Measurements from ENCODE around the gene MIPOL1. TPM values are rescaled to one million over a fixed set of nuclear protein-coding genes. Genes with fewer than 3 reads are reported as not detected.

MIPOL1 gene
- total and polyA plus RNA-seq, 2 donors (not counting 3 experiments of a cell fraction or from before 2014, with no cell fraction given): 3.4 to 33.5 TPM

GRCh38 chr14:37375566-37375965 lies 177.8 kb downstream of the MIPOL1 start:
- H3K27me3 ChIP-seq (ENCODE audit: control insufficient read depth in 2 of 2, insufficient read depth in 2 of 2, low read length in 2 of 2): no peaks in the 10 kb centered on the region
- POLR2A ChIA-PET: no interaction called here
- no peaks in the 10 kb centered on the region for H3K9me1 ChIP-seq (replicated peaks; ENCODE audit: control insufficient read depth, extremely low read depth, insufficient read depth, low read length)
- H3K9ac ChIP-seq (replicated peaks; ENCODE audit: extremely low read depth, insufficient read depth, low read length): no peak overlapping the region
- no peak overlapping the region for H3K4me3 ChIP-seq (replicated peaks in 1 of 3; ENCODE audit: insufficient read depth in 1 of 3, low read depth in 1 of 3, low read length in 3 of 3)
- H3K4me2 ChIP-seq (ENCODE audit: insufficient read depth, low read length): no peak overlapping the region
- FAIRE-seq (no peak), DNase-seq (ENCODE audit: low read depth, low spot score) (no peak)
- BruUV-seq (replicated peaks): no TSS peak
- CTCF ChIA-PET: no interaction called here
- intact Hi-C loops (cut with micrococcal nuclease): no loop called here
- TF ChIP-seq FOS (IDR thresholded peaks at IDR 0.05; ENCODE audit: borderline replicate concordance, insufficient read depth, low read length): no peak
- no peak for TF ChIP-seq CTCF (IDR thresholded peaks at IDR 0.05; ENCODE audit: extremely low read depth in 1 of 2, insufficient read depth in 1 of 2, low read depth in 1 of 2, low read length in 2 of 2)
- TF ChIP-seq POLR2A (IDR thresholded peaks at IDR 0.05; ENCODE audit: low read depth, low read length): no peak
- no peak for TF ChIP-seq JUN (IDR thresholded peaks at IDR 0.05; ENCODE audit: borderline replicate concordance, insufficient read depth, insufficient read length, low read depth)
- no peak for TF ChIP-seq GATA2 (IDR thresholded peaks at IDR 0.05; ENCODE audit: insufficient read depth, insufficient read length, low read depth, low read length)
- no peak for TF ChIP-seq POLR2AphosphoS5 (IDR thresholded peaks at IDR 0.05; ENCODE audit: insufficient read depth, low read depth, low read length)
- TF ChIP-seq MAX (IDR thresholded peaks at IDR 0.05; ENCODE audit: insufficient read depth, insufficient read length): no peak
- no peak for TF ChIP-seq EZH2 (IDR thresholded peaks at IDR 0.05; ENCODE audit: borderline replicate concordance, low read depth, low read length, severe bottlenecking)
- no peak for TF ChIP-seq MYC (IDR thresholded peaks at IDR 0.05; ENCODE audit: low read depth, low read length)
- H3K9me3 ChIP-seq (replicated peaks; ENCODE audit: control insufficient read depth, insufficient read depth, low read length): no peaks in the 10 kb centered on the region
- H4K20me1 ChIP-seq (replicated peaks; ENCODE audit: control insufficient read depth, extremely low read depth, insufficient read depth, low read length): no peaks in the 10 kb centered on the region
- dilution Hi-C loops (cut with MboI; ENCODE audit: extremely low pct_ligation_motif_present, low sequenced_read_pairs): no loop called here
- no peaks in the 10 kb centered on the region for H3K4me1 ChIP-seq (ENCODE audit: control insufficient read depth, extremely low read depth, insufficient read depth, low read length)
- H2AFZ ChIP-seq (ENCODE audit: low read depth, low read length): no peak overlapping the region
- H3K36me3 ChIP-seq (ENCODE audit: control insufficient read depth in 2 of 2, extremely low read depth in 1 of 2, insufficient read depth in 2 of 2, low read length in 2 of 2): no peaks in the 10 kb centered on the region
- no peak overlapping the region for H3K27ac ChIP-seq (ENCODE audit: insufficient read depth, low read depth, low read length)
- no peaks in the 10 kb centered on the region for H3K79me2 ChIP-seq (ENCODE audit: control insufficient read depth, insufficient read depth, low read length)
